Stomach (tissue), 9 donors: ENCODE results near the gene METAP2. TPM values are rescaled to one million over a fixed set of nuclear protein-coding genes. Genes with fewer than 3 reads are reported as not detected.
A peak's percentile ranks its signal among the peaks of the same experiment; 100 is the strongest.

Source experiments
- DNase-seq, 2 donors: peaks; one replicate each; pipeline versions ENCODE4 v3.0.0 to v3.0.0-alpha.2; 2013 to 2019
- H3K27ac ChIP-seq, 5 donors: fragments of 200-600 bp in 4 of 5; sonication (generic) in 4 of 5; one replicate each; pipeline ENCODE4 v1.5.1; 2013 to 2019; ENCODE audit warnings: mild to moderate bottlenecking in 1 of 5, moderate library complexity in 1 of 5
- H3K27me3 ChIP-seq, 3 donors: fragments of 200-600 bp; sonication (generic); one replicate each; pipeline ENCODE4 v1.5.1; 2017 to 2019; ENCODE audit warnings: mixed run types in 1 of 3
- H3K36me3 ChIP-seq, 4 donors: fragments of 200-600 bp; sonication (generic); 1 replicate in 3 of 4; 2 replicates in 1 of 4; pipeline ENCODE4 v1.5.1; 2016 to 2019
- H3K4me1 ChIP-seq, 4 donors: fragments of 200-600 bp; sonication (generic); one replicate each; pipeline ENCODE4 v1.5.1; 2016 to 2019
- H3K4me3 ChIP-seq, 4 donors: fragments of 200-600 bp; sonication (generic) in 3 of 4; one replicate each; pipeline ENCODE4 v1.5.1; 2016 to 2019; ENCODE audit warnings: mild to moderate bottlenecking in 1 of 4
- H3K9me3 ChIP-seq, 4 donors: fragments of 200-600 bp; sonication (generic); one replicate each; pipeline ENCODE4 v1.5.1; 2016 to 2019
- CTCF ChIP-seq, 7 experiments: fragments of 450-650 bp in 4 of 7; fragments of 200-600 bp in 3 of 7; sonication (generic) in 3 of 7; IDR thresholded peaks; one replicate each; pipeline ENCODE4 v1.5.1; 2016 to 2019; ENCODE audit warnings: antibody characterized with exemption in 7 of 7, control low read depth in 2 of 7, mild to moderate bottlenecking in 1 of 7
- EP300 ChIP-seq: sonication (generic); formaldehyde crosslinking; IDR thresholded peaks from one replicate; pipeline ENCODE4 v1.6.1; 2017; ENCODE audit warnings: antibody characterized with exemption
- POLR2A ChIP-seq, 4 donors: fragments of 450-650 bp; IDR thresholded peaks; one replicate each; pipeline ENCODE4 v1.6.1; 2016; ENCODE audit warnings: antibody characterized with exemption in 4 of 4, control low read depth in 2 of 4, mild to moderate bottlenecking in 1 of 4, moderate library complexity in 1 of 4
- POLR2AphosphoS5 ChIP-seq, 3 donors: sonication (generic); formaldehyde crosslinking; IDR thresholded peaks; one replicate each; pipeline ENCODE4 v1.6.1; 2016; ENCODE audit warnings: antibody characterized with exemption in 3 of 3
- WGBS, 5 donors: extraction: QIAGEN DNeasy Blood & Tissue Kit in 3 of 5; methylation state at CpG; one replicate each; pipeline versions ENCODE4 v1.1.5 to v1.1.7; 2013 to 2018; 5-methylcytosine and 5-hydroxymethylcytosine counted together
- intact Hi-C: fragments of 100-400 bp; cut with DNase I; formaldehyde crosslinking; loops from one replicate; pipeline ENCODE4 v1.15.1; 2023; ENCODE audit warnings: low total_unique reads
- polyA plus RNA-seq, 3 donors: library from polyadenylated mRNA; stranded (reverse); fragments of 200-250 nt; gene quantifications; one replicate each; pipeline ENCODE4 v1.2.3, GENCODE V29; 2013
- total RNA-seq, 5 donors: library from RNA; depleted of rRNA; stranded (reverse); fragments of >200 nt; gene quantifications; one replicate each; pipeline versions ENCODE4 v1.1.0 to v1.2.3, GENCODE V29; 2014 to 2016
- donor health status: healthy with polysubstance abuse.
- donor health status: Bipolar disorder and iron deficiency.
- donor health status: healthy.

METAP2 gene
- total and polyA plus RNA-seq, 8 donors: 14.0 to 111 (median 43.6) TPM

- Histone ChIP-seq H3K27me3 (no peaks in the 10 kb centered on the region), H3K27ac (no peak overlapping the region), H3K36me3 (peaks cover 30 to 53% (median 52%) of the 10 kb centered on the region in 4 donors), H3K9me3 (no peaks in the 10 kb centered on the region), H3K4me1 (no peaks in the 10 kb centered on the region), H3K4me3 (no peak overlapping the region)
- 92 to 98% (median 95%) methylated on average over 3 of the region's 3 CpGs for WGBS, 5 donors
- no peak for DNase-seq
- intact Hi-C loops: no loop called here
- TF ChIP-seq CTCF (IDR thresholded peaks at IDR 0.05) (no peak), EP300 (no peak), POLR2AphosphoS5 (IDR thresholded peaks at IDR 0.05) (no peak)
Observed at GRCh38 chr12:95515197-95515596, 41.2 kb downstream of the METAP2 start.

GRCh38 chr12:95516757-95517156 lies 42.8 kb downstream of the METAP2 start:
- no peak for TF ChIP-seq EP300
- TF ChIP-seq POLR2A (IDR thresholded peaks at IDR 0.05): no peak
- TF ChIP-seq POLR2AphosphoS5 (IDR thresholded peaks at IDR 0.05): no peak
- no peak for TF ChIP-seq CTCF (IDR thresholded peaks at IDR 0.05)
- no peak overlapping the region for H3K27ac ChIP-seq
- H3K27me3 ChIP-seq: no peaks in the 10 kb centered on the region
- no peaks in the 10 kb centered on the region for H3K9me3 ChIP-seq
- DNase-seq: no peak
- no peak overlapping the region for H3K4me3 ChIP-seq
- no peaks in the 10 kb centered on the region for H3K4me1 ChIP-seq
- intact Hi-C loops: no loop called here
- H3K36me3 ChIP-seq: peaks cover 22 to 44% (median 39%) of the 10 kb centered on the region in 4 donors

GRCh38 chr12:95517246-95517645 lies 43.3 kb downstream of the METAP2 start:
- Histone ChIP-seq H3K4me3 (no peak overlapping the region), H3K27me3 (no peaks in the 10 kb centered on the region), H3K27ac (no peak overlapping the region), H3K36me3 (peaks cover 17 to 39% (median 34%) of the 10 kb centered on the region in 4 donors), H3K4me1 (no peaks in the 10 kb centered on the region), H3K9me3 (no peaks in the 10 kb centered on the region)
- no peak for TF ChIP-seq EP300
- TF ChIP-seq POLR2A (IDR thresholded peaks at IDR 0.05): no peak
- no peak for TF ChIP-seq CTCF (IDR thresholded peaks at IDR 0.05)
- TF ChIP-seq POLR2AphosphoS5 (IDR thresholded peaks at IDR 0.05): no peak
- peak in 1 of 2 donors; percentile 31 for DNase-seq
- intact Hi-C loops: no loop called here

GRCh38 chr12:95518944-95519343 lies 45.0 kb downstream of the METAP2 start:
- no peaks in the 10 kb centered on the region for H3K27me3 ChIP-seq
- no peak for TF ChIP-seq POLR2A (IDR thresholded peaks at IDR 0.05)
- TF ChIP-seq CTCF (IDR thresholded peaks at IDR 0.05): no peak
- TF ChIP-seq POLR2AphosphoS5 (IDR thresholded peaks at IDR 0.05): no peak
- no peak for TF ChIP-seq EP300
- H3K27ac ChIP-seq: no peak overlapping the region
- DNase-seq: no peak
- H3K9me3 ChIP-seq: no peaks in the 10 kb centered on the region
- intact Hi-C loops: no loop called here
- no peak overlapping the region for H3K4me3 ChIP-seq
- no peaks in the 10 kb centered on the region for H3K4me1 ChIP-seq
- peaks cover under 1 to 26% (median 17%) of the 10 kb centered on the region in 4 donors for H3K36me3 ChIP-seq
